HEK293 (cell line): ENCODE results near the gene KBTBD12.

Experiments used
- CTCF ChIA-PET: fragments of 350-600 bp; formaldehyde crosslinking; extraction: SDS; loops from one replicate; lab custom pipeline; 2021; ENCODE audit warnings: antibody characterized with exemption; lab: Yijun Ruan, JAX
- POLR2A ChIA-PET: fragments of 300-600 bp; formaldehyde crosslinking; extraction: SDS; loops from one replicate; lab custom pipeline; 2020; ENCODE audit warnings: antibody characterized with exemption, inconsistent platforms; lab: Yijun Ruan, JAX
- H3K27ac ChIP-seq: fragments of 200-500 bp; sonication (Bioruptor generic); 2 replicates; pipeline ENCODE4 v1.5.1; 2014; ENCODE audit warnings: low read depth, low read length, control low read depth, inconsistent platforms; ENCODE audit errors: extremely low read depth
- H3K36me3 ChIP-seq, 2 experiments: fragments of 200-500 bp in 1 of 2; sonication (Bioruptor generic) in 1 of 2; 1 replicate in 1 of 2; 2 replicates in 1 of 2; pipeline ENCODE4 v1.5.1; 2014 to 2017; ENCODE audit warnings: inconsistent platforms in 2 of 2, low read length in 2 of 2; ENCODE audit not compliant: control insufficient read depth in 2 of 2, insufficient read depth in 1 of 2
- H3K4me1 ChIP-seq: fragments of 200-500 bp; sonication (Bioruptor generic); 2 replicates; pipeline ENCODE4 v1.5.1; 2014; ENCODE audit warnings: mild to moderate bottlenecking, low read length, inconsistent platforms; ENCODE audit not compliant: control insufficient read depth, insufficient read depth
- H3K4me3 ChIP-seq: 2 replicates; pipeline ENCODE4 v1.5.1; 2011; ENCODE audit warnings: low read depth, mild to moderate bottlenecking, control low read depth, low read length, moderate library complexity
- H3K9me3 ChIP-seq: fragments of 200-500 bp; sonication (Bioruptor generic); 2 replicates; pipeline ENCODE4 v1.5.1; 2014; ENCODE audit warnings: low read depth, low read length, inconsistent platforms; ENCODE audit not compliant: control insufficient read depth, insufficient read depth
- BCL11B ChIP-seq: fragments of 450-650 bp; formaldehyde crosslinking; IDR thresholded peaks from 2 replicates; pipeline ENCODE4 v1.5.1; 2016; ENCODE audit warnings: low read depth, missing biosample characterization, missing genetic modification characterization
- HOXD13 ChIP-seq: sonication (generic); formaldehyde crosslinking; IDR thresholded peaks from 2 replicates; pipeline ENCODE4 v1.8.0; 2022; ENCODE audit warnings: missing genetic modification reagents, borderline replicate concordance
- KLF9 ChIP-seq: fragments of 450-650 bp; formaldehyde crosslinking; IDR thresholded peaks from 2 replicates; pipeline ENCODE4 v1.5.1; 2016; ENCODE audit warnings: missing biosample characterization, missing genetic modification characterization, low read depth
- SETDB1 ChIP-seq: IDR thresholded peaks from one replicate; pipeline ENCODE4 v1.6.1; 2017; ENCODE audit warnings: mild to moderate bottlenecking, low read length, moderate library complexity, mixed read lengths; ENCODE audit not compliant: insufficient read length
- WT1 ChIP-seq: fragments of 450-650 bp; formaldehyde crosslinking; IDR thresholded peaks from 2 replicates; pipeline ENCODE4 v1.5.1; 2016; ENCODE audit warnings: missing biosample characterization, missing genetic modification characterization
- ZNF114 ChIP-seq: fragments of 450-650 bp; formaldehyde crosslinking; IDR thresholded peaks from 2 replicates; pipeline ENCODE4 v1.5.0; 2017; ENCODE audit warnings: missing biosample characterization, missing genetic modification characterization
- ZNF2 ChIP-seq: fragments of 450-650 bp; formaldehyde crosslinking; IDR thresholded peaks from 2 replicates; pipeline ENCODE4 v1.5.1; 2016; ENCODE audit warnings: missing biosample characterization, missing genetic modification characterization
- ZNF202 ChIP-seq: fragments of 450-650 bp; formaldehyde crosslinking; IDR thresholded peaks from 2 replicates; pipeline ENCODE4 v1.5.1; 2016; ENCODE audit warnings: missing biosample characterization, missing genetic modification characterization, borderline replicate concordance
- ZNF221 ChIP-seq: fragments of 450-650 bp; formaldehyde crosslinking; IDR thresholded peaks from 2 replicates; pipeline ENCODE4 v1.5.1; 2017; ENCODE audit warnings: missing biosample characterization, missing genetic modification characterization, borderline replicate concordance
- ZNF335 ChIP-seq: fragments of 450-650 bp; formaldehyde crosslinking; conservative IDR thresholded peaks from 2 replicates; pipeline ENCODE4 v1.5.1; 2016; ENCODE audit warnings: missing biosample characterization, missing genetic modification characterization
- ZNF366 ChIP-seq: fragments of 450-650 bp; formaldehyde crosslinking; conservative IDR thresholded peaks from 2 replicates; pipeline ENCODE4 v1.5.1; 2016; ENCODE audit warnings: missing biosample characterization, missing genetic modification characterization
- ZNF404 ChIP-seq: fragments of 450-650 bp; formaldehyde crosslinking; IDR thresholded peaks from 2 replicates; pipeline ENCODE4 v1.5.1; 2017; ENCODE audit warnings: missing biosample characterization, missing genetic modification characterization
- ZNF544 ChIP-seq: fragments of 450-650 bp; formaldehyde crosslinking; IDR thresholded peaks from 2 replicates; pipeline ENCODE4 v1.5.0; 2017; ENCODE audit warnings: missing biosample characterization, missing genetic modification characterization
- ZNF555 ChIP-seq: fragments of 450-650 bp; formaldehyde crosslinking; conservative IDR thresholded peaks from 2 replicates; pipeline ENCODE4 v1.5.1; 2017; ENCODE audit warnings: missing biosample characterization, mild to moderate bottlenecking, missing genetic modification characterization, inconsistent platforms
- ZNF677 ChIP-seq: fragments of 450-650 bp; IDR thresholded peaks from 2 replicates; pipeline ENCODE4 v1.5.0; 2018; ENCODE audit warnings: missing biosample characterization, mild to moderate bottlenecking, missing genetic modification characterization, moderate library complexity
- ZNF76 ChIP-seq: fragments of 450-650 bp; formaldehyde crosslinking; IDR thresholded peaks from 2 replicates; pipeline ENCODE4; 2016; ENCODE audit warnings: low read depth, missing biosample characterization, missing genetic modification characterization, borderline replicate concordance
- ZNF776 ChIP-seq: fragments of 450-650 bp; formaldehyde crosslinking; IDR thresholded peaks from 2 replicates; pipeline ENCODE4 v1.5.0; 2017; ENCODE audit warnings: missing biosample characterization, missing genetic modification characterization, borderline replicate concordance
- ZNF830 ChIP-seq: fragments of 450-650 bp; IDR thresholded peaks from 2 replicates; pipeline ENCODE4 v1.5.0; 2018; ENCODE audit warnings: missing biosample characterization, missing genetic modification characterization, low read depth, mild to moderate bottlenecking, moderate library complexity
- TF ChIP-seq, protein P1 (sequence below): fragments of 450-650 bp; formaldehyde crosslinking; optimal IDR thresholded peaks from 2 replicates; pipeline ENCODE3; 2016; ENCODE audit warnings: missing biosample characterization, mild to moderate bottlenecking, missing genetic modification characterization
- TF ChIP-seq, protein P2 (sequence below): fragments of 450-650 bp; formaldehyde crosslinking; IDR thresholded peaks from 2 replicates; pipeline ENCODE4 v1.5.1; 2016; ENCODE audit warnings: missing biosample characterization, missing genetic modification characterization
- TF ChIP-seq, protein P3 (sequence below): fragments of 450-650 bp; formaldehyde crosslinking; IDR thresholded peaks from 2 replicates; pipeline ENCODE4 v1.5.1; 2016; ENCODE audit warnings: missing biosample characterization, missing genetic modification characterization
- TF ChIP-seq, protein P4 (sequence below): fragments of 450-650 bp; formaldehyde crosslinking; IDR thresholded peaks from 2 replicates; pipeline ENCODE4 v1.5.1; 2016; ENCODE audit warnings: missing biosample characterization, missing genetic modification characterization
- TF ChIP-seq, protein P5 (sequence below): fragments of 450-650 bp; formaldehyde crosslinking; IDR thresholded peaks from 2 replicates; pipeline ENCODE4 v1.5.1; 2016; ENCODE audit warnings: missing biosample characterization, missing genetic modification characterization
- TF ChIP-seq, protein P6 (sequence below): fragments of 450-650 bp; IDR thresholded peaks from 2 replicates; pipeline ENCODE4 v1.5.1; 2018; ENCODE audit warnings: missing biosample characterization, mild to moderate bottlenecking, missing genetic modification characterization
- TF ChIP-seq, protein P7 (sequence below): fragments of 450-650 bp; formaldehyde crosslinking; IDR thresholded peaks from 2 replicates; pipeline ENCODE4 v1.5.1; 2016; ENCODE audit warnings: missing biosample characterization, missing genetic modification characterization, low read depth

The KBTBD12 gene

DNA sequence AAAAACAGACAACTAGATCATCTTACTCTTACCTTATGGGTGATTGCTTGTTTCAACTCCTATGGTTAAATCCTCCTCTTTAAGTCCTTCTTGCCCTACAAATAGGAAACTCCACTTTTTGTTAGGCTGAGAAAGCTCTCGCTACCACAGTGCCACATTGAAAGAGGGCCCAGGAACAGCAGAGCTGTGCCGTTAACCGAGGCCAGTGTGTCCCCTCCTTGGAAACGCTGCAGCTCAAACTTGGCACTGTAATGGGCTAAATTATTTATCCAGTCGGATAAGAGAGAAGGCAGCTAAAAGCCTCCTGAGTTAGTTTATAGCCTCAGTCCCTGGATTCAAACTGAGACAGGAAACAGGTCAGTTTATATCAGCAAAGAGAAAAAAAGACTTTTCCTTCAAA, 46.1 kb downstream of the KBTBD12 start:
- Histone ChIP-seq H3K27ac (no peak overlapping the region), H3K4me1 (no peaks in the 10 kb centered on the region), H3K36me3 (no peaks in the 10 kb centered on the region), H3K9me3 (no peaks in the 10 kb centered on the region), H3K4me3 (no peak overlapping the region)
- POLR2A ChIA-PET, result no interaction called here
- CTCF ChIA-PET, result interaction anchor here (0.5 to 1.5 kb wide), 6 partner anchors 11 to 387 kb away, joined by 3 to 4 read pairs (median 4); no protein-coding TSS in a partner anchor
- no peak for TF ChIP-seq HOXD13 (CRISPR knock-in tag)
- no peak for TF ChIP-seq ZNF202 (tag by site-specific recombination)
- TF ChIP-seq ZNF544 (tag by site-specific recombination), result no peak
- no peak for TF ChIP-seq ZNF114 (tag by site-specific recombination)
- no peak for TF ChIP-seq ZNF555 (tag by site-specific recombination)
- no peak for TF ChIP-seq ZNF776 (tag by site-specific recombination)
- TF ChIP-seq, protein P1, sequence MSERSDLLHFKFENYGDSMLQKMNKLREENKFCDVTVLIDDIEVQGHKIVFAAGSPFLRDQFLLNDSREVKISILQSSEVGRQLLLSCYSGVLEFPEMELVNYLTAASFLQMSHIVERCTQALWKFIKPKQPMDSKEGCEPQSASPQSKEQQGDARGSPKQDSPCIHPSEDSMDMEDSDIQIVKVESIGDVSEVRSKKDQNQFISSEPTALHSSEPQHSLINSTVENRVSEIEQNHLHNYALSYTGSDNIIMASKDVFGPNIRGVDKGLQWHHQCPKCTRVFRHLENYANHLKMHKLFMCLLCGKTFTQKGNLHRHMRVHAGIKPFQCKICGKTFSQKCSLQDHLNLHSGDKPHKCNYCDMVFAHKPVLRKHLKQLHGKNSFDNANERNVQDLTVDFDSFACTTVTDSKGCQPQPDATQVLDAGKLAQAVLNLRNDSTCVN (tag by site-specific recombination), result no peak
- TF ChIP-seq ZNF404 (tag by site-specific recombination), result no peak
- TF ChIP-seq ZNF221 (tag by site-specific recombination), result no peak
- TF ChIP-seq, protein P2, sequence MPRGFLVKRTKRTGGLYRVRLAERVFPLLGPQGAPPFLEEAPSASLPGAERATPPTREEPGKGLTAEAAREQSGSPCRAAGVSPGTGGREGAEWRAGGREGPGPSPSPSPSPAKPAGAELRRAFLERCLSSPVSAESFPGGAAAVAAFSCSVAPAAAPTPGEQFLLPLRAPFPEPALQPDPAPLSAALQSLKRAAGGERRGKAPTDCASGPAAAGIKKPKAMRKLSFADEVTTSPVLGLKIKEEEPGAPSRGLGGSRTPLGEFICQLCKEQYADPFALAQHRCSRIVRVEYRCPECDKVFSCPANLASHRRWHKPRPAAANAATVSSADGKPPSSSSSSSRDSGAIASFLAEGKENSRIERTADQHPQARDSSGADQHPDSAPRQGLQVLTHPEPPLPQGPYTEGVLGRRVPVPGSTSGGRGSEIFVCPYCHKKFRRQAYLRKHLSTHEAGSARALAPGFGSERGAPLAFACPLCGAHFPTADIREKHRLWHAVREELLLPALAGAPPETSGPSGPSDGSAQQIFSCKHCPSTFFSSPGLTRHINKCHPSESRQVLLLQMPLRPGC (tag by site-specific recombination), result no peak
- TF ChIP-seq ZNF830 (tag by site-specific recombination), result no peak
- TF ChIP-seq ZNF335 (tag by site-specific recombination), result no peak
- TF ChIP-seq BCL11B, result no peak
- no peak for TF ChIP-seq ZNF76 (tag by site-specific recombination)
- no peak for TF ChIP-seq SETDB1
- no peak for TF ChIP-seq WT1 (tag by site-specific recombination)

DNA sequence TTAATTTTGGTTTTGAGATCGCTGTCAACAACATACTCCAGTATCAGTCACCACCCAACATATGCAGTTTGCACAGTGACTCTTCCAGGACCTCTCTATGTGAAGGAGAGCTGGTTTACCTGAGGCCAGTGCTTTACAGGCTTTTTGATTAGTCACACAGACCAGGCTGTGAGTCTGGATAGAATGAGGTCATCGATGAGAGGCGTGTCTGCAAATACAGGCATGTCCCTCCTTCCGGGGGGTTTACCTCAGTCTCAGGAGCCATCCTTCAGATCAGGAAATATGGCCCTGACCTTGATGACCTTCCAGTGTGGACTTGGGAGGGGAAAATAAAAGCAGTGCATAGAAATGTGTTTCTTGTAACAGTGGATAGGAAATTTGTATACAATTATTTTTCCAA, 46.9 kb downstream of the KBTBD12 start:
- POLR2A ChIA-PET, result no interaction called here
- Histone ChIP-seq H3K4me1 (no peaks in the 10 kb centered on the region), H3K4me3 (no peak overlapping the region), H3K9me3 (no peaks in the 10 kb centered on the region), H3K36me3 (no peaks in the 10 kb centered on the region), H3K27ac (no peak overlapping the region)
- CTCF ChIA-PET, result no interaction called here
- TF ChIP-seq, protein P3, sequence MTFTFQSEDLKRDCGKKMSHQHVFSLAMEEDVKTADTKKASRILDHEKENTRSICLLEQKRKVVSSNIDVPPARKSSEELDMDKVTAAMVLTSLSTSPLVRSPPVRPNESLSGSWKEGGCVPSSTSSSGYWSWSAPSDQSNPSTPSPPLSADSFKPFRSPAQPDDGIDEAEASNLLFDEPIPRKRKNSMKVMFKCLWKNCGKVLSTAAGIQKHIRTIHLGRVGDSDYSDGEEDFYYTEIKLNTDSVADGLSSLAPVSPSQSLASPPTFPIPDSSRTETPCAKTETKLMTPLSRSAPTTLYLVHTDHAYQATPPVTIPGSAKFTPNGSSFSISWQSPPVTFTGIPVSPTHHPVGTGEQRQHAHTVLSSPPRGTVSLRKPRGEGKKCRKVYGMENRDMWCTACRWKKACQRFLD, result no peak
- TF ChIP-seq, protein P4, sequence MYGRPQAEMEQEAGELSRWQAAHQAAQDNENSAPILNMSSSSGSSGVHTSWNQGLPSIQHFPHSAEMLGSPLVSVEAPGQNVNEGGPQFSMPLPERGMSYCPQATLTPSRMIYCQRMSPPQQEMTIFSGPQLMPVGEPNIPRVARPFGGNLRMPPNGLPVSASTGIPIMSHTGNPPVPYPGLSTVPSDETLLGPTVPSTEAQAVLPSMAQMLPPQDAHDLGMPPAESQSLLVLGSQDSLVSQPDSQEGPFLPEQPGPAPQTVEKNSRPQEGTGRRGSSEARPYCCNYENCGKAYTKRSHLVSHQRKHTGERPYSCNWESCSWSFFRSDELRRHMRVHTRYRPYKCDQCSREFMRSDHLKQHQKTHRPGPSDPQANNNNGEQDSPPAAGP, result peak; percentile 30; the same call in 1 of the 2 replicates
- peak; percentile 54; the same call in 1 of the 2 replicates for TF ChIP-seq KLF9 (tag by site-specific recombination)
- TF ChIP-seq, protein P5, sequence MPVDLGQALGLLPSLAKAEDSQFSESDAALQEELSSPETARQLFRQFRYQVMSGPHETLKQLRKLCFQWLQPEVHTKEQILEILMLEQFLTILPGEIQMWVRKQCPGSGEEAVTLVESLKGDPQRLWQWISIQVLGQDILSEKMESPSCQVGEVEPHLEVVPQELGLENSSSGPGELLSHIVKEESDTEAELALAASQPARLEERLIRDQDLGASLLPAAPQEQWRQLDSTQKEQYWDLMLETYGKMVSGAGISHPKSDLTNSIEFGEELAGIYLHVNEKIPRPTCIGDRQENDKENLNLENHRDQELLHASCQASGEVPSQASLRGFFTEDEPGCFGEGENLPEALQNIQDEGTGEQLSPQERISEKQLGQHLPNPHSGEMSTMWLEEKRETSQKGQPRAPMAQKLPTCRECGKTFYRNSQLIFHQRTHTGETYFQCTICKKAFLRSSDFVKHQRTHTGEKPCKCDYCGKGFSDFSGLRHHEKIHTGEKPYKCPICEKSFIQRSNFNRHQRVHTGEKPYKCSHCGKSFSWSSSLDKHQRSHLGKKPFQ (tag by site-specific recombination), result no peak
- TF ChIP-seq, protein P6, sequence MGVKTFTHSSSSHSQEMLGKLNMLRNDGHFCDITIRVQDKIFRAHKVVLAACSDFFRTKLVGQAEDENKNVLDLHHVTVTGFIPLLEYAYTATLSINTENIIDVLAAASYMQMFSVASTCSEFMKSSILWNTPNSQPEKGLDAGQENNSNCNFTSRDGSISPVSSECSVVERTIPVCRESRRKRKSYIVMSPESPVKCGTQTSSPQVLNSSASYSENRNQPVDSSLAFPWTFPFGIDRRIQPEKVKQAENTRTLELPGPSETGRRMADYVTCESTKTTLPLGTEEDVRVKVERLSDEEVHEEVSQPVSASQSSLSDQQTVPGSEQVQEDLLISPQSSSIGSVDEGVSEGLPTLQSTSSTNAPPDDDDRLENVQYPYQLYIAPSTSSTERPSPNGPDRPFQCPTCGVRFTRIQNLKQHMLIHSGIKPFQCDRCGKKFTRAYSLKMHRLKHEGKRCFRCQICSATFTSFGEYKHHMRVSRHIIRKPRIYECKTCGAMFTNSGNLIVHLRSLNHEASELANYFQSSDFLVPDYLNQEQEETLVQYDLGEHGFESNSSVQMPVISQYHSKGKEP (tag by site-specific recombination), result no peak
- no peak for TF ChIP-seq ZNF677 (tag by site-specific recombination)
- TF ChIP-seq, protein P7, sequence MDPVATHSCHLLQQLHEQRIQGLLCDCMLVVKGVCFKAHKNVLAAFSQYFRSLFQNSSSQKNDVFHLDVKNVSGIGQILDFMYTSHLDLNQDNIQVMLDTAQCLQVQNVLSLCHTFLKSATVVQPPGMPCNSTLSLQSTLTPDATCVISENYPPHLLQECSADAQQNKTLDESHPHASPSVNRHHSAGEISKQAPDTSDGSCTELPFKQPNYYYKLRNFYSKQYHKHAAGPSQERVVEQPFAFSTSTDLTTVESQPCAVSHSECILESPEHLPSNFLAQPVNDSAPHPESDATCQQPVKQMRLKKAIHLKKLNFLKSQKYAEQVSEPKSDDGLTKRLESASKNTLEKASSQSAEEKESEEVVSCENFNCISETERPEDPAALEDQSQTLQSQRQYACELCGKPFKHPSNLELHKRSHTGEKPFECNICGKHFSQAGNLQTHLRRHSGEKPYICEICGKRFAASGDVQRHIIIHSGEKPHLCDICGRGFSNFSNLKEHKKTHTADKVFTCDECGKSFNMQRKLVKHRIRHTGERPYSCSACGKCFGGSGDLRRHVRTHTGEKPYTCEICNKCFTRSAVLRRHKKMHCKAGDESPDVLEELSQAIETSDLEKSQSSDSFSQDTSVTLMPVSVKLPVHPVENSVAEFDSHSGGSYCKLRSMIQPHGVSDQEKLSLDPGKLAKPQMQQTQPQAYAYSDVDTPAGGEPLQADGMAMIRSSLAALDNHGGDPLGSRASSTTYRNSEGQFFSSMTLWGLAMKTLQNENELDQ (tag by site-specific recombination), result no peak
- peak; percentile 61 for TF ChIP-seq ZNF366 (tag by site-specific recombination)
- no peak for TF ChIP-seq ZNF2 (tag by site-specific recombination)
